Caco-2 (cell line): Measurements from ENCODE around the gene YAE1. TPM values are rescaled to one million over a fixed set of nuclear protein-coding genes. Genes with fewer than 3 reads are reported as not detected.

ENCODE experiments used
- BruUV-seq: library from RNA; stranded (reverse); fragments of 400-500 nt; replicated peaks from 2 replicates; lab custom pipeline; 2021; lab: Mats Ljungman, UMichigan
- CTCF ChIA-PET: fragments of 300-600 bp; sonication (Branson Sonifier 250); formaldehyde crosslinking; loops from one replicate; lab custom pipeline; 2022; ENCODE audit warnings: antibody characterized with exemption; lab: Charles Lee
- POLR2A ChIA-PET: fragments of 300-600 bp; sonication (Branson Sonifier 250); formaldehyde crosslinking; loops from one replicate; lab custom pipeline; 2022; ENCODE audit warnings: antibody characterized with exemption; lab: Charles Lee
- DNase-seq, 2 experiments: peaks; one replicate each; pipeline versions ENCODE4 v3.0.0 to v3.0.0-alpha.2; 2020 to 2022
- H3K27me3 ChIP-seq: replicated peaks from 2 replicates; pipeline ENCODE4 v1.6.0; 2011; ENCODE audit warnings: low read length; ENCODE audit not compliant: control insufficient read depth, insufficient read depth
- H3K36me3 ChIP-seq: 2 replicates; pipeline ENCODE4 v1.5.1; 2011; ENCODE audit warnings: low read length; ENCODE audit not compliant: control insufficient read depth, insufficient read depth
- H3K4me1 ChIP-seq: fragments of 250-450 bp; sonication (Bioruptor Pico); 2 replicates; pipeline ENCODE4 v1.5.1; 2020; ENCODE audit warnings: mild to moderate bottlenecking
- H3K4me3 ChIP-seq: 2 replicates; pipeline ENCODE4 v1.5.1; 2011; ENCODE audit warnings: low read depth, mild to moderate bottlenecking, control low read depth, low read length
- H3K9me3 ChIP-seq: fragments of 250-450 bp; sonication (Bioruptor Pico); 2 replicates; pipeline ENCODE4 v1.5.1; 2020; ENCODE audit warnings: mild to moderate bottlenecking, moderate library complexity
- H3K27ac Mint-ChIP-seq: one replicate; pipeline ENCODE4 v1.8.0; 2022; ENCODE audit warnings: mixed read lengths; ENCODE audit not compliant: unreplicated experiment
- H3K27me3 Mint-ChIP-seq: one replicate; pipeline ENCODE4 v1.8.0; 2022; ENCODE audit warnings: mixed read lengths; ENCODE audit not compliant: insufficient read depth, unreplicated experiment
- H3K36me3 Mint-ChIP-seq: one replicate; pipeline ENCODE4 v1.8.0; 2022; ENCODE audit warnings: mild to moderate bottlenecking, mixed read lengths; ENCODE audit not compliant: insufficient read depth, unreplicated experiment
- H3K4me1 Mint-ChIP-seq: one replicate; pipeline ENCODE4 v1.8.0; 2022; ENCODE audit warnings: low read depth, mixed read lengths; ENCODE audit not compliant: unreplicated experiment
- H3K4me3 Mint-ChIP-seq: one replicate; pipeline ENCODE4 v1.8.0; 2022; ENCODE audit warnings: mild to moderate bottlenecking, moderate library complexity, mixed read lengths; ENCODE audit not compliant: unreplicated experiment
- H3K9me3 Mint-ChIP-seq: one replicate; pipeline ENCODE4 v1.8.0; 2022; ENCODE audit warnings: mixed read lengths; ENCODE audit not compliant: unreplicated experiment
- CTCF ChIP-seq, 2 experiments: fragments of 200-600 bp in 1 of 2; IDR thresholded peaks; 1 replicate in 1 of 2; 2 replicates in 1 of 2; pipeline versions ENCODE4 v1.5.1 to v1.8.0; 2011 to 2022; ENCODE audit warnings: antibody characterized with exemption in 1 of 2, control low read depth in 1 of 2, inconsistent platforms in 1 of 2, low read depth in 1 of 2, low read length in 1 of 2, mild to moderate bottlenecking in 1 of 2, moderate library complexity in 1 of 2; ENCODE audit not compliant: insufficient read depth in 1 of 2, severe bottlenecking in 1 of 2, unreplicated experiment in 1 of 2
- intact Hi-C: fragments of 100-400 bp; cut with micrococcal nuclease; formaldehyde crosslinking; loops from one replicate; pipeline ENCODE4 v1.10.0; 2022; ENCODE audit not compliant: unreplicated experiment
- total RNA-seq: library from RNA; stranded (reverse); gene quantifications from 2 replicates; pipeline ENCODE4 v1.2.3, GENCODE V29; 2022

The YAE1 gene
- total RNA-seq, 1 experiment from 2014 or later, result 22.4 TPM

DNA sequence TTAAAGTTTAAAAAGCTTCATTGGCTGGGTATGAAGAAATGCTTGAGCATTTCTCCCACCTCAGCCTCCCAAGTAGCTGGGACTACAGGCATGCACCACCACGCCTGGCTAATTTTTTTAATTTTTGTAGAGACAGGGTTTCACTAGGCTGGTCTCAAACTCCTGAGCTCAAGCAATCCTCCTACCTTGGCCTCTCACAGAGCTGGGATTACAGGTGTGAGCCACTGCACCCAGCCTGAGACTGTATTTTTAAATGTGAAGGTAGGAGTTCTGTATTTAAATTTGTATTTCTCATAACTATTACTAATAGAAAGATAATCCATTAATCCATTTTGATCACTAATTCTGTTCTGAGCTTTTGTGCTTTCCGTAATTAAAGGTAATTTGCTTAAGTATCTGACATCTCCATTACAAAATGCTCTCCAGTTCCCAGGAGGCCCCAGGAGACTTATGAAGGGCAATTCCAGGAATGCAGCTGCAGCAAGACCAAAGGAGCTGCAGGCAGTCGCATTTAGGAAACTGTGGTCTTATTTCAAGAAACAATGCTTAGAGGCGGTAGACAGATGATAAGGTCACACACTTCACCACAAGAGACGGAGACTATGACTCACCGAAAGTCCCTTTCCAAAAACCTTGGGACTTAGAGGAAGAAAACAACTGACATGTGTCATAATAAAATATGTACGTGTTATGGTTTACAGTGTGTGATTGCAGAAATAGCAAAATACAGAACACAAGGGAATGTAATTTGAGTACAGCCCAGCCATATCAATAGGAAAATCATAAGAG lies 23.3 kb downstream of the YAE1 start:
- H3K4me1 Mint-ChIP-seq, result no peaks in the 10 kb centered on the region
- TF ChIP-seq CTCF (IDR thresholded peaks at IDR 0.05; ENCODE audit: insufficient read depth in 1 of 2, low read depth in 1 of 2, low read length in 1 of 2, severe bottlenecking in 1 of 2, unreplicated experiment in 1 of 2), result no peak
- H3K27ac Mint-ChIP-seq, result no peak overlapping the region
- Histone ChIP-seq H3K9me3 (no peaks in the 10 kb centered on the region), H3K36me3 (no peaks in the 10 kb centered on the region), H3K4me3 (no peak overlapping the region), H3K27me3 (no peaks in the 10 kb centered on the region), H3K4me1 (no peaks in the 10 kb centered on the region)
- H3K27me3 Mint-ChIP-seq, result peaks cover 4% of the 10 kb centered on the region
- ChIA-PET POLR2A (no interaction called here), CTCF (interaction anchor here (1.0 kb wide), 1 partner anchor 9 kb away, joined by 4 read pairs; no protein-coding TSS in a partner anchor)
- DNase-seq, result no peak
- intact Hi-C loops, result loop anchor here (10.0 kb wide), 1 partner anchor 465 kb away; no protein-coding TSS in a partner anchor
- H3K4me3 Mint-ChIP-seq, result no peak overlapping the region
- no peaks in the 10 kb centered on the region for H3K9me3 Mint-ChIP-seq
- no TSS peak for BruUV-seq
- H3K36me3 Mint-ChIP-seq, result no peaks in the 10 kb centered on the region

GRCh38 chr7:39592586-39592985 lies 26.4 kb downstream of the YAE1 start:
- no peaks in the 10 kb centered on the region for H3K36me3 Mint-ChIP-seq
- POLR2A ChIA-PET, result no interaction called here
- H3K27ac Mint-ChIP-seq, result no peak overlapping the region
- Histone ChIP-seq H3K4me3 (no peak overlapping the region), H3K9me3 (peaks cover 6% of the 10 kb centered on the region; the same call in 1 of the 2 replicates), H3K36me3 (no peaks in the 10 kb centered on the region), H3K27me3 (no peaks in the 10 kb centered on the region), H3K4me1 (no peaks in the 10 kb centered on the region)
- no TSS peak for BruUV-seq
- H3K27me3 Mint-ChIP-seq, result peaks cover 7% of the 10 kb centered on the region
- TF ChIP-seq CTCF (IDR thresholded peaks at IDR 0.05; ENCODE audit: insufficient read depth in 1 of 2, low read depth in 1 of 2, low read length in 1 of 2, severe bottlenecking in 1 of 2, unreplicated experiment in 1 of 2), result no peak
- intact Hi-C loops, result no loop called here
- no peaks in the 10 kb centered on the region for H3K9me3 Mint-ChIP-seq
- H3K4me3 Mint-ChIP-seq, result no peak overlapping the region
- H3K4me1 Mint-ChIP-seq, result no peaks in the 10 kb centered on the region
- DNase-seq, result no peak
- CTCF ChIA-PET, result interaction anchor here (0.6 to 1.2 kb wide), 2 partner anchors 12 to 156 kb away, joined by 3 read pairs; no protein-coding TSS in a partner anchor

- peaks cover 7% of the 10 kb centered on the region for H3K27me3 Mint-ChIP-seq
Observed at GRCh38 chr7:39594988-39595620, 28.9 kb downstream of the YAE1 start.

More at GRCh38 chr7:39594988-39595620, 28.9 kb downstream of the YAE1 start:
- no peaks in the 10 kb centered on the region for H3K9me3 Mint-ChIP-seq
- CTCF ChIA-PET, result no interaction called here
- intact Hi-C loops, result no loop called here
- H3K27ac Mint-ChIP-seq, result no peak overlapping the region
- no peaks in the 10 kb centered on the region for H3K36me3 Mint-ChIP-seq
- TF ChIP-seq CTCF (IDR thresholded peaks at IDR 0.05; ENCODE audit: insufficient read depth in 1 of 2, low read depth in 1 of 2, low read length in 1 of 2, severe bottlenecking in 1 of 2, unreplicated experiment in 1 of 2), result no peak
- Histone ChIP-seq H3K36me3 (no peaks in the 10 kb centered on the region), H3K9me3 (peaks cover 6% of the 10 kb centered on the region; the same call in 1 of the 2 replicates), H3K4me3 (no peak overlapping the region), H3K4me1 (no peaks in the 10 kb centered on the region), H3K27me3 (no peaks in the 10 kb centered on the region)
- BruUV-seq, result no TSS peak
- no peak overlapping the region for H3K4me3 Mint-ChIP-seq
- POLR2A ChIA-PET, result no interaction called here
- no peak for DNase-seq
- H3K4me1 Mint-ChIP-seq, result no peaks in the 10 kb centered on the region
